Astrocyte (in vitro differentiated cells and primary cell): ENCODE data around the gene GAD1. TPM values are rescaled to one million over a fixed set of nuclear protein-coding genes. Genes with fewer than 3 reads are reported as not detected.

Source experiments
- DNase-seq: peaks from one replicate; pipeline ENCODE4 v3.0.0-alpha.2; 2010; ENCODE audit warnings: low read depth
- FAIRE-seq: peaks from 2 replicates; lab custom pipeline; 2011; peaks lifted over from hg19 to GRCh38; lab: Jason Lieb, UNC
- H2AFZ ChIP-seq: 2 replicates; pipeline ENCODE4 v1.6.0; 2012; ENCODE audit warnings: low read depth, low read length, inconsistent platforms
- H3K27ac ChIP-seq: 2 replicates; pipeline ENCODE4 v1.5.1; 2011; ENCODE audit warnings: low read depth, low read length, inconsistent platforms
- H3K27me3 ChIP-seq: 2 replicates; pipeline ENCODE4 v1.6.0; 2011; ENCODE audit warnings: low read length, inconsistent platforms; ENCODE audit not compliant: insufficient read depth
- H3K36me3 ChIP-seq: 2 replicates; pipeline ENCODE4 v1.5.1; 2011; ENCODE audit warnings: low read length, inconsistent platforms; ENCODE audit not compliant: insufficient read depth
- H3K4me1 ChIP-seq: 2 replicates; pipeline ENCODE4 v1.5.1; 2011; ENCODE audit warnings: low read length, inconsistent platforms; ENCODE audit not compliant: insufficient read depth
- H3K4me2 ChIP-seq: 2 replicates; pipeline ENCODE4 v1.6.0; 2012; ENCODE audit warnings: low read length, inconsistent platforms
- H3K4me3 ChIP-seq: 2 replicates; pipeline ENCODE4 v1.5.1; 2011; ENCODE audit warnings: low read depth, mild to moderate bottlenecking, low read length, inconsistent platforms; ENCODE audit not compliant: insufficient read depth
- H3K79me2 ChIP-seq: 2 replicates; pipeline ENCODE4 v1.6.0; 2012; ENCODE audit warnings: mild to moderate bottlenecking, low read length, inconsistent platforms; ENCODE audit not compliant: insufficient read depth
- H3K9ac ChIP-seq: 2 replicates; pipeline ENCODE4 v1.6.0; 2012; ENCODE audit warnings: mild to moderate bottlenecking, low read length, inconsistent platforms
- H3K9me3 ChIP-seq: 2 replicates; pipeline ENCODE4 v1.5.1; 2012; ENCODE audit warnings: low read depth, mild to moderate bottlenecking, low read length, inconsistent platforms; ENCODE audit not compliant: insufficient read depth
- H4K20me1 ChIP-seq: 2 replicates; pipeline ENCODE4 v1.6.0; 2012; ENCODE audit warnings: low read length, inconsistent platforms; ENCODE audit not compliant: insufficient read depth
- H3K27ac Mint-ChIP-seq: one replicate; pipeline ENCODE4 v1.8.0; 2021; ENCODE audit warnings: mild to moderate bottlenecking, mixed read lengths; ENCODE audit not compliant: unreplicated experiment
- H3K27me3 Mint-ChIP-seq: one replicate; pipeline ENCODE4 v1.8.0; 2021; ENCODE audit warnings: low read depth, mixed read lengths; ENCODE audit not compliant: unreplicated experiment
- H3K36me3 Mint-ChIP-seq: one replicate; pipeline ENCODE4 v1.8.0; 2021; ENCODE audit warnings: low read depth, mixed read lengths; ENCODE audit not compliant: unreplicated experiment
- H3K4me1 Mint-ChIP-seq: one replicate; pipeline ENCODE4 v1.8.0; 2021; ENCODE audit warnings: low read depth, mixed read lengths; ENCODE audit not compliant: unreplicated experiment
- H3K4me3 Mint-ChIP-seq: one replicate; pipeline ENCODE4 v1.8.0; 2021; ENCODE audit warnings: mild to moderate bottlenecking, moderate library complexity, mixed read lengths; ENCODE audit not compliant: unreplicated experiment
- H3K9me3 Mint-ChIP-seq: one replicate; pipeline ENCODE4 v1.8.0; 2021; ENCODE audit warnings: mild to moderate bottlenecking, mixed read lengths; ENCODE audit not compliant: unreplicated experiment
- CTCF ChIP-seq: IDR thresholded peaks from 2 replicates; pipeline ENCODE4 v1.5.1; 2011; ENCODE audit warnings: low read depth, mild to moderate bottlenecking, inconsistent platforms, low read length, moderate library complexity; ENCODE audit not compliant: insufficient read depth
- EZH2 ChIP-seq: IDR thresholded peaks from 2 replicates; pipeline ENCODE4 v1.6.1; 2012; ENCODE audit warnings: mild to moderate bottlenecking, low read length, inconsistent platforms; ENCODE audit not compliant: insufficient read depth
- total RNA-seq: library from RNA; stranded (reverse); gene quantifications from 2 replicates; pipeline ENCODE4 v1.2.1, GENCODE V29; 2021

The GAD1 gene
- total RNA-seq, 1 donor from 2014 or later, result 4.5 TPM

GRCh38 chr2:170818752-170819470, 2.2 kb downstream of the GAD1 start:
- peak overlapping the region; percentile 50 for H2AFZ ChIP-seq
- H3K27ac ChIP-seq, result no peak overlapping the region
- Mint-ChIP-seq H3K4me1 (peaks cover 5% of the 10 kb centered on the region), H3K9me3 (peaks cover 7% of the 10 kb centered on the region), H3K27ac (peak overlapping the region; percentile 66), H3K4me3 (peak overlapping the region; percentile 80), H3K27me3 (peaks cover 66% of the 10 kb centered on the region), H3K36me3 (peaks cover 5% of the 10 kb centered on the region)
- DNase-seq (no peak), FAIRE-seq (no peak)
- peaks cover 35% of the 10 kb centered on the region for H3K4me1 ChIP-seq
- H3K4me2 ChIP-seq, result peak overlapping the region; percentile 89
- no peak for TF ChIP-seq CTCF
- peak; percentile 83 for TF ChIP-seq EZH2
- H4K20me1 ChIP-seq, result peaks cover 26% of the 10 kb centered on the region
- H3K79me2 ChIP-seq, result no peaks in the 10 kb centered on the region
- no peak overlapping the region for H3K4me3 ChIP-seq
- H3K36me3 ChIP-seq, result no peaks in the 10 kb centered on the region
- no peaks in the 10 kb centered on the region for H3K9me3 ChIP-seq
- peaks cover 82% of the 10 kb centered on the region for H3K27me3 ChIP-seq
- H3K9ac ChIP-seq, result no peak overlapping the region

GRCh38 chr2:170819680-170820664, 3.3 kb downstream of the GAD1 start:
- Histone ChIP-seq H3K36me3 (no peaks in the 10 kb centered on the region), H2AFZ (no peak overlapping the region), H3K4me1 (peaks cover 35% of the 10 kb centered on the region), H3K27me3 (peaks cover 81% of the 10 kb centered on the region), H3K9ac (no peak overlapping the region), H3K9me3 (no peaks in the 10 kb centered on the region), H3K27ac (no peak overlapping the region), H3K4me3 (no peak overlapping the region), H4K20me1 (peaks cover 23% of the 10 kb centered on the region), H3K4me2 (peak overlapping the region; percentile 48), H3K79me2 (no peaks in the 10 kb centered on the region)
- Mint-ChIP-seq H3K27ac (no peak overlapping the region), H3K36me3 (peaks cover 5% of the 10 kb centered on the region), H3K4me1 (peaks cover 5% of the 10 kb centered on the region), H3K4me3 (no peak overlapping the region), H3K9me3 (peaks cover 2% of the 10 kb centered on the region), H3K27me3 (peaks cover 66% of the 10 kb centered on the region)
- DNase-seq, result no peak
- no peak for FAIRE-seq
- TF ChIP-seq CTCF, result no peak
- TF ChIP-seq EZH2, result peak; percentile 69
